HG02571 (cell line): ENCODE measurements around the gene HBP1.
"Not testable (repeated sequence)": the region's sequence is repeated elsewhere in the genome, so short reads cannot be mapped to it uniquely, and the experiment has no call there.

Source experiments
- ATAC-seq: cut with Tn5 transposase; IDR thresholded peaks from one replicate; pipeline ENCODE4 v1.9.1; 2021; ENCODE audit warnings: mild to moderate bottlenecking, moderate library complexity; ENCODE audit not compliant: unreplicated experiment

Gene HBP1

GRCh38 chr7:107224374-107225223 lies 55.8 kb downstream of the HBP1 start:
- ATAC-seq, result no peak

GRCh38 chr7:107228291-107228690 lies 59.5 kb downstream of the HBP1 start:
- ATAC-seq, result no peak

- ATAC-seq, result no peak
Measured at GRCh38 chr7:107230334-107230733, 61.5 kb downstream of the HBP1 start.

GRCh38 chr7:107232568-107233090 lies 63.8 kb downstream of the HBP1 start:
- no peak for ATAC-seq

- no peak for ATAC-seq
Measured at GRCh38 chr7:107233174-107233573, 64.4 kb downstream of the HBP1 start.

- ATAC-seq, result no peak
Measured at GRCh38 chr7:107233981-107234380, 65.2 kb downstream of the HBP1 start.

- ATAC-seq, result no peak
Measured at GRCh38 chr7:107234436-107234835, 65.6 kb downstream of the HBP1 start.

GRCh38 chr7:107236862-107237261 lies 68.1 kb downstream of the HBP1 start:
- no peak for ATAC-seq

- no peak for ATAC-seq
Measured at GRCh38 chr7:107237451-107237850, 68.6 kb downstream of the HBP1 start.

GRCh38 chr7:107242267-107242666 lies 73.5 kb downstream of the HBP1 start:
- ATAC-seq, result no peak

- ATAC-seq, result no peak
Measured at GRCh38 chr7:107244613-107245012, 75.8 kb downstream of the HBP1 start.

GRCh38 chr7:107246836-107247235 lies 78.0 kb downstream of the HBP1 start:
- ATAC-seq, result not testable (repeated sequence)

- no peak for ATAC-seq
Measured at GRCh38 chr7:107248551-107249316, 79.9 kb downstream of the HBP1 start.

- ATAC-seq, result no peak
Measured at GRCh38 chr7:107251963-107252362, 83.2 kb downstream of the HBP1 start.
